GM12865 (cell line): ENCODE data around the gene MT1G.
"Not testable (repeated sequence)": the region's sequence is repeated elsewhere in the genome, so short reads cannot be mapped to it uniquely, and the experiment has no call there.

Experiments
- DNase-seq: peaks from one replicate; pipeline ENCODE4 v3.0.0; 2010; ENCODE audit warnings: low read depth
- H3K4me3 ChIP-seq: 2 replicates; pipeline ENCODE4 v1.5.1; 2011; ENCODE audit warnings: mild to moderate bottlenecking, low read depth, low read length, control low read depth
- CTCF ChIP-seq: IDR thresholded peaks from 2 replicates; pipeline ENCODE4 v1.5.1; 2011; ENCODE audit warnings: low read length, control low read depth, low read depth, inconsistent platforms; ENCODE audit not compliant: insufficient read depth; ENCODE audit errors: missing control alignments

MT1G gene

DNA sequence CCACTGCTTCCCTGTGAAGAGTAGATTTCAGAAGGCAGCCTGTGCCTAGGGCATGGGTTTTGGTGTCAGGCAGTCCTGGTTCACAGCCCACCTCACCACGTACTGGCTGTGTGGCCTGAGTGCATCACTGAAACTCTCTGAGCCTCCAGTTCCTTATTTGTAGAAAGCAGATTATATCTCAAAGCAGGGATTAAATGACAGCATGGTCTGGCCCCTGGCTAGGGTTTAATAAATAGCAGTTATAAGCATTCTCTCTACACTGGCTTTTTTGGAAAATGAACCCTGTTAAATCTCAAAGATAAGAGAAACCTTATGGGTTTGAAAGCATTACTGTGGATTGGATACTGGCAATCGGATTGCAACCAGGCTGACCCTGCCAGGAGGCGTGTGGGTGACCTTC is 38.3 kb downstream of the MT1G start:
- no peak overlapping the region for H3K4me3 ChIP-seq
- no peak for DNase-seq
- TF ChIP-seq CTCF = no peak

GRCh38 chr16:56628486-56629350 is 39.1 kb downstream of the MT1G start:
- no peak for DNase-seq
- TF ChIP-seq CTCF = no peak
- no peak overlapping the region for H3K4me3 ChIP-seq

DNA sequence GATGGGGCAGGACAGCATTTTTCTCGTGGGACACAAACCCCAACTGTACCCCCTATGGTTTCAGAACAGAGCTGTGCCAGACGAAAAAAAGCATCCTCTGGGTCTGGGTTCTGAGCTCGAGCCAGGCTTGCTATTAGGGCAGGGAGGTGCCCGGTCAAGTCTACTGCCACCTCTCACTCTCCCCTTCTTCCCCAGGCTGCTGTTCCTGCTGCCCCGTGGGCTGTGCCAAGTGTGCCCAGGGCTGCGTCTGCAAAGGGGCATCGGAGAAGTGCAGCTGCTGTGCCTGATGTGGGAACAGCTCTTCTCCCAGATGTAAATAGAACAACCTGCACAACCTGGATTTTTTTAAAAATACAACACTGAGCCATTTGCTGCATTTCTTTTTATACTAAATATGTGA is 41.2 kb downstream of the MT1G start:
- DNase-seq = no peak
- no peak for TF ChIP-seq CTCF
- H3K4me3 ChIP-seq = no peak overlapping the region

DNA sequence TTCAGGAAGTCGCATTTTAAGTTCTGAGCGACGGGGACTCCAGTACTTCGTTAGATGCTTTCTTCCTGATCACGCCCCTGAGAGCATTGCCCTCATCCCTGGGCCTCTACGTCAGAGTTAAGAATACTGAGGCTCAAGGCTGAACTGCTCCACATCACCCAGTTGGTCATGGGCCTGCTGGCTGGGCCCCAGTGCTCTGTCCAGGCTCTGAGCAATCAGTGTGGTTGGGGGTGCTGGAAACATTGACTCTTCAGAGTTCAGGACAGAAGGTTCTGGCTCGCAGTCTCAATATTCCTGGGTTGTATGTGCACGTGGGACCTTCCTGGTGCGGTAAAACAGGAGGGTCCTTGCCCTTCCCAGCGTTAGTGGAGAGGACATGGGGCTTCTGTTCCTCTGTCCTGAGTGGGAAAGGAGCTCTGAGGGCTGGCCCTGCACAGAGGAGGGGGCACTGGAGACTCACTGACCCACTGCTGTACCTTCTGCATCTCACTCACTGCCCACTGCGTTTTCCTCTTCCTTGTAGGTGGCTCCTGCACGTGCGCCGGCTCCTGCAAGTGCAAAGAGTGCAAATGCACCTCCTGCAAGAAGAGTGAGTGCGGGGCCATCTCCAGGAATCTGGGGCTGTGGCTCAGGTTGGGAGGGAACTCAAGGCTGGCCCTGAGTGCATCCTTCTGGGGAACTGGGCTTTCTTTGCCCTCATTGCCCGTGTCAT is 41.8 kb downstream of the MT1G start:
- no peak overlapping the region for H3K4me3 ChIP-seq
- no peak for DNase-seq
- no peak for TF ChIP-seq CTCF

DNA sequence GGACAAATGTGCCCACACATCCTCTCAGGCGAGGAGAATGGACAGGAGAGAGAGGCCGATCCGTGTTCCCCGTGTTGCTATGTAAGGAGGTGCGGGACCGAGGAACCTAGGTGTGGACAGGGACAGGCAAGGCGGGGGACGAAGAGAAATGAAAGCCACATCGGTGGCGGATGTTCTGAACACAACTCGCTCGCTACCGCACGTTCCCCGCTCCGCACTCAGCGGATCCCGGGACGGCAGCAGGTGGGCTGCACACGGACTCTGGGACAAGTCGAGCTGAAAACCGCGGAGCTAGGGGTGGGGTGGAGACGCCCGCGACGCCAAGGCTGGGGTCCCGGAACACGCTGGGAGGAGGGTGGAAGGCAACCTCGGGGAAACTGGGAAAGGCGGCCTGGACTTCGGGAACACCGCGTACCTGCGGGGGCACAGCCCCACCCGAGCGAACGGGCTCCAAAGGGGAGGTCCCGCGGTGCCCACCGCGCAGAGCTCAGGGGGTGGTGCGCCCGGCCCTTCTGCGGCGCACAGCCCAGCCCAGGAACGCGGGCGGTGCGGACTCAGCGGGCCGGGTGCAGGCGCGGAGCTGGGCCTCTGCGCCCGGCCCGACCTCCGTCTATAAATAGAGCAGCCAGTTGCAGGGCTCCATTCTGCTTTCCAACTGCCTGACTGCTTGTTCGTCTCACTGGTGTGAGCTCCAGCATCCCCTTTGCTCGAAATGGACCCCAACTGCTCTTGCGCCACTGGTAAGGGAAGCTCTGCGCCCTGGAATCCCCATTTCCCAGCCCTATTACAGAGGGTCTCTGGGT is 42.5 kb downstream of the MT1G start, which contains the start of gene MT1E:
TSS of gene MT1E (plus strand) at position 642 of the 803 bp plus-strand sequence. CDS start at position 713, 71 bp downstream.
- peak; percentile 41 for DNase-seq
- no peak for TF ChIP-seq CTCF
- H3K4me3 ChIP-seq = no peak within 1 kb of the TSS

DNA sequence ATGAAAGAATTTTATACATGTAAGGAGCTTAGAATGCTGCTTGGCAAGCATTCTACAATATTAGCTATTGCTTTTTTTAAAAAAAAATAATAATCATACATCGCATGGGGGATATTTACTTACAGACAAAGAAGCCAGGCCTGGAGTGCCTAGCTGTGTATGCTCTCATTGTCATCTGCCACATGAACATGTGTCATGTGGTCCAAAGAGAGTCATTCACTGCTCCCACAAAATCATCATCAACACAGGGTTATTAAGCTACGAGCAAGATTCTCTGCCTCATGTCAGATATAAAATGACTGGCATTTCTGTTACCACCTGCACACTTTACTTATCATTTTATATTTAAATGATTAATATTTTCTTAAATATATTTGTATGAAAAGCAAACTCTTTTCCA is 44.2 kb downstream of the MT1G start:
- H3K4me3 ChIP-seq = no peak overlapping the region
- no peak for TF ChIP-seq CTCF
- no peak for DNase-seq

DNA sequence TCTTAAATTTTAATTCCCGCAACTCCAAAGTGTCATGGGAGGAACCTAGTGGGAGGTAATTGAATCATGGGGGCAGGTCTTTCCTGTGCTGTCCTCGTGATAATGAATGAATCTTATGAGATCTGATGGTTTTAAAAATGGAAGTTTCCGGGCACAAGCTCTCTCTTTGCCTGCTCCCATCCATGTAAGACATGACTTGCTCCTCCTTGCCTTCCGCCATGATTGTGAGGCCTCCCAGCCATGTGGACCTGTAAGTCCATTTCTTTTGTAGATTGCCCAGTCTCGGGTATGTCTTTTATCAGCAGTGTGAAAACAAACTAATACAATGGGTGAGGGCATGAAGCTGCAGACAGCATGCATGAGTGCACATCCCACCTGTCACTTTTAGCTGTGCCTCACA is 44.7 kb downstream of the MT1G start:
- not testable (repeated sequence) for DNase-seq

DNA sequence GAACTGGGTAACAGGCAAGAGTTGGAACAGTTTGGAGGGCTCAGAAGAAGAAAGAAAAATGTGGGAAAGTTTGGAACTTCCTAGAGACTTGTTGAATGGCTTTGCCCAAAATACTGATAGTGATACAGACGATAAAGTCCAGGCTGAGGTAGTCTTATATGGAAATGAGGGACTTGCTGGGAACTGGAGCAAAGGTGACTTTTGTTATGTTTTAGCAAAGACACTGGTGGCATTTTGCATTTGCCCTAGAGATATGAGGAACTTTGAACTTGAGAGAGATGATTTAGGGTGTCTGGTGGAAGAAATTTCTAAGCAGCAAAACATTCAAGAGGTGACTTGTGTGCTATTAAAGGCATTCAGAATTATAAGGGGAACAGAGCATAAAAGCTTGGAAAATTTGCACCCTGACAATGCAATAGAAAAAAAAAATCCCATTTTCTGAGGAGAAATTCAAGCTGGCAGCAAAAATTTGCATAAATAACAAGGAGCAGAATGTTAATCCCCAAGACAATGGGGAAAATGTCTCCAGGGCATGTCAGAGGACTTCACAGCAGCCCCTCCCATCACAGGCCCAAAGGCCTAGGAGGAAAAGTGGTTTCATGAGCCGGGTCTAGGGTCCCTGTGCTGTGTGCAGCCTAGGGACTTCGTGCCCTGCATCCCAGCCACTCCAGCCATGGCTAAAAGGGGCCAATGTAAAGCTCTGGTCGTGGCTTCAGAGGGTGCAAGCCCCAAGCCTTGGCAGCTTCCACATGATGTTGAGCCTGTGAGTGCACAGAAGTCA is 46.0 kb downstream of the MT1G start:
- not testable (repeated sequence) for H3K4me3 ChIP-seq, DNase-seq

More for the DNA sequence above, 44.7 kb downstream of the MT1G start:
- H3K4me3 ChIP-seq = not testable (repeated sequence)
